AG10803 (cell line): ENCODE measurements around the gene ACRV1.
"Not testable (repeated sequence)": the region's sequence is repeated elsewhere in the genome, so short reads cannot be mapped to it uniquely, and the experiment has no call there.

Experiments
- DNase-seq: peaks from one replicate; pipeline ENCODE4 v3.0.0; 2010; ENCODE audit warnings: low read depth
- H3K4me3 ChIP-seq: 2 replicates; pipeline ENCODE4 v1.5.1; 2011; ENCODE audit warnings: mild to moderate bottlenecking, low read length, control low read depth
- TF ChIP-seq, protein P1 (sequence below): conservative IDR thresholded peaks from 2 replicates; pipeline ENCODE4 v1.5.1; 2011; ENCODE audit warnings: mild to moderate bottlenecking, low read length, control low read depth, inconsistent platforms

ACRV1 gene

GRCh38 chr11:125680747-125681146 is at the start of gene ACRV1:
Gene ACRV1 (minus strand): TSS chr11:125680847. CDS start chr11:125680780, 67 bp downstream.
- no peak within 1 kb of the TSS for H3K4me3 ChIP-seq
- TF ChIP-seq, protein P1, sequence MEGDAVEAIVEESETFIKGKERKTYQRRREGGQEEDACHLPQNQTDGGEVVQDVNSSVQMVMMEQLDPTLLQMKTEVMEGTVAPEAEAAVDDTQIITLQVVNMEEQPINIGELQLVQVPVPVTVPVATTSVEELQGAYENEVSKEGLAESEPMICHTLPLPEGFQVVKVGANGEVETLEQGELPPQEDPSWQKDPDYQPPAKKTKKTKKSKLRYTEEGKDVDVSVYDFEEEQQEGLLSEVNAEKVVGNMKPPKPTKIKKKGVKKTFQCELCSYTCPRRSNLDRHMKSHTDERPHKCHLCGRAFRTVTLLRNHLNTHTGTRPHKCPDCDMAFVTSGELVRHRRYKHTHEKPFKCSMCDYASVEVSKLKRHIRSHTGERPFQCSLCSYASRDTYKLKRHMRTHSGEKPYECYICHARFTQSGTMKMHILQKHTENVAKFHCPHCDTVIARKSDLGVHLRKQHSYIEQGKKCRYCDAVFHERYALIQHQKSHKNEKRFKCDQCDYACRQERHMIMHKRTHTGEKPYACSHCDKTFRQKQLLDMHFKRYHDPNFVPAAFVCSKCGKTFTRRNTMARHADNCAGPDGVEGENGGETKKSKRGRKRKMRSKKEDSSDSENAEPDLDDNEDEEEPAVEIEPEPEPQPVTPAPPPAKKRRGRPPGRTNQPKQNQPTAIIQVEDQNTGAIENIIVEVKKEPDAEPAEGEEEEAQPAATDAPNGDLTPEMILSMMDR = no peak
- no peak for DNase-seq

DNA sequence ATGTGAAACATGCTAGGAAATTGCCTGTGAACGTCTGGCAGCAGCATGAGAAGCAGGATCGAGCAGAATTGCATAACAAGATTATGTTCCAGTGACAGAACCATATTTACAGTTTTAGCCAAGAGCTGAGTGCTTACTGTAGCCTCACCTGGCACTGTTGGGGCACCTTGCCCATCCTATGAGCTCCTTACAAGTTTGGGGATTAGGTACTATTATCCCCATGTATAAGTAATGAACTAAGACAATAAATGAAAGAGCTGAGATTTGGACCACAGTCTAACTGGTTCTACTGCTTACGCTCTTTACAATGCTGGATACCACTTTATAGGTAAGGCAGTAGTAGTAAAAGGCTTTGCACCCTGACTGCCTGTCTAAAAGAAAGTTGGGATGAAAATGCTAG is 48.3 kb upstream of the ACRV1 start:
- TF ChIP-seq, protein P1 = no peak
- H3K4me3 ChIP-seq = no peak overlapping the region
- DNase-seq = no peak

GRCh38 chr11:125724125-125724524 is 43.5 kb upstream of the ACRV1 start:
- TF ChIP-seq, protein P1 = peak; percentile 47
- peak; percentile 24 for DNase-seq
- no peak overlapping the region for H3K4me3 ChIP-seq

DNA sequence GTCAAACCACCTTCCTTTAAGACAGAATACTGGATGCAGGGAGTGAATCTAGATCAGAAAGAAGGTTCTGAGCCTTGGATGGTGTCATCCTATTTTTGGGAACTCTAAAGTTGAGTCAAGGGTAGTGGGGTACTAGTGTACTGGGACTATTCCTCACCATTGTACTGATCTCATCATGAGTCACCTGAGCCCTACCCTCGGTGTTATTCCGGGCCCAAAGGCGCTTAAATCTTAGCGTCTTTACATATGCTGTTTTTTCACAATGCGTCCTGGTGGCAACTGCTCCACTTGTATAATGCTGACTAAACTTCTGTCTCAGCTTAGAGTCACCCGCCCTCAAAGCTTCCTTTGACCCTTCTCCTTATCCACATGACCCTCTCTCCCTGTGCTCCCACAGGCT is 40.1 kb upstream of the ACRV1 start:
- no peak for DNase-seq
- TF ChIP-seq, protein P1 = no peak
- H3K4me3 ChIP-seq = no peak overlapping the region

- not testable (repeated sequence) for DNase-seq, H3K4me3 ChIP-seq
Measured at GRCh38 chr11:125704686-125705085, 24.0 kb upstream of the ACRV1 start.

GRCh38 chr11:125701858-125702621 is 21.4 kb upstream of the ACRV1 start:
- TF ChIP-seq, protein P1 = no peak
- no peak overlapping the region for H3K4me3 ChIP-seq
- DNase-seq = no peak

GRCh38 chr11:125701018-125701610 is 20.5 kb upstream of the ACRV1 start:
- no peak overlapping the region for H3K4me3 ChIP-seq
- TF ChIP-seq, protein P1 = no peak
- DNase-seq = no peak
